ENCODE results near the gene PYURF.

GRCh38 chr4:88533937-88534750 lies 10.6 kb upstream of the PYURF start:
- TF ChIP-seq EZH2phosphoT487 (IDR thresholded peaks at IDR 0.05; ENCODE audit: low read depth) (no peak), CTCF (IDR thresholded peaks at IDR 0.05; ENCODE audit: low read depth, low read length) (no peak)
